Activated CD8-positive, alpha-beta T cell treated with anti-CD3 and anti-CD28 coated beads, Interleukin-2, amount 10 ng/mL, durations not matched to agents 7 days and 5 days (primary cell): ENCODE results near the gene DDX39A. TPM values are rescaled to one million over a fixed set of nuclear protein-coding genes. Genes with fewer than 3 reads are reported as not detected.
"Not testable (repeated sequence)": the region's sequence is repeated elsewhere in the genome, so short reads cannot be mapped to it uniquely, and the experiment has no call there.

ENCODE experiments used
- ATAC-seq: fragments of 150-1000 bp; cut with Tn5 transposase; one replicate; pipeline ENCODE4 v1.10.0; 2021; ENCODE audit warnings: moderate library complexity
- CTCF ChIA-PET: fragments of 350-600 bp; sonication (Branson Sonifier 250); formaldehyde crosslinking; loops from one replicate; lab custom pipeline; 2021; ENCODE audit warnings: antibody characterized with exemption; lab: Charles Lee
- POLR2A ChIA-PET: fragments of 350-600 bp; sonication (Branson Sonifier 250); formaldehyde crosslinking; loops from one replicate; lab custom pipeline; 2021; ENCODE audit warnings: antibody characterized with exemption; lab: Charles Lee
- DNase-seq: peaks from one replicate; pipeline ENCODE4 v3.0.0-alpha.2; 2020
- H3K27ac Mint-ChIP-seq: one replicate; pipeline ENCODE4 v1.8.0; 2021; ENCODE audit warnings: mild to moderate bottlenecking, mixed read lengths
- H3K27me3 Mint-ChIP-seq: one replicate; pipeline ENCODE4 v1.8.0; 2021; ENCODE audit warnings: low read depth, mixed read lengths
- H3K36me3 Mint-ChIP-seq: one replicate; pipeline ENCODE4 v1.8.0; 2021; ENCODE audit warnings: low read depth, mixed read lengths
- H3K4me1 Mint-ChIP-seq: one replicate; pipeline ENCODE4 v1.8.0; 2021; ENCODE audit warnings: low read depth, mixed read lengths
- H3K4me3 Mint-ChIP-seq: one replicate; pipeline ENCODE4 v1.8.0; 2021; ENCODE audit warnings: mild to moderate bottlenecking, mixed read lengths
- H3K9me3 Mint-ChIP-seq: one replicate; pipeline ENCODE4 v1.8.0; 2022; ENCODE audit warnings: mixed read lengths; ENCODE audit not compliant: insufficient read depth
- total RNA-seq, 2 experiments: library from RNA; stranded (reverse); gene quantifications; one replicate each; pipeline ENCODE4 v1.2.3, GENCODE V29; 2021

Gene DDX39A
- total RNA-seq, 2 experiments from 2014 or later = 309 to 313 TPM

GRCh38 chr19:14379294-14380065 lies 39.7 kb downstream of the DDX39A start:
- H3K4me3 Mint-ChIP-seq = peak overlapping the region; percentile 86
- H3K27me3 Mint-ChIP-seq = no peaks in the 10 kb centered on the region
- H3K36me3 Mint-ChIP-seq = peaks cover 26% of the 10 kb centered on the region
- ChIA-PET CTCF (interaction anchor here (0.6 to 7.4 kb wide), 8 partner anchors 10 to 518 kb away, joined by 3 to 135 read pairs (median 12); partner anchors contain the start of gene ASF1B), POLR2A (interaction anchor here (1.2 to 7.6 kb wide), 4 partner anchors 16 to 138 kb away, joined by 3 to 415 read pairs (median 32); no protein-coding TSS in a partner anchor)
- no peak for ATAC-seq
- DNase-seq = no peak
- H3K27ac Mint-ChIP-seq = peak overlapping the region; percentile 89
- no peaks in the 10 kb centered on the region for H3K9me3 Mint-ChIP-seq
- peaks cover 52% of the 10 kb centered on the region for H3K4me1 Mint-ChIP-seq

GRCh38 chr19:14378890-14379289 lies 40.3 kb downstream of the DDX39A start:
- no peaks in the 10 kb centered on the region for H3K27me3 Mint-ChIP-seq
- DNase-seq = no peak
- peaks cover 23% of the 10 kb centered on the region for H3K36me3 Mint-ChIP-seq
- no peak overlapping the region for H3K27ac Mint-ChIP-seq
- H3K4me1 Mint-ChIP-seq = peaks cover 53% of the 10 kb centered on the region
- CTCF ChIA-PET = interaction anchor here (0.8 to 1.3 kb wide), 2 partner anchors 13 to 17 kb away, joined by 3 to 5 read pairs; no protein-coding TSS in a partner anchor
- no peaks in the 10 kb centered on the region for H3K9me3 Mint-ChIP-seq
- no peak for ATAC-seq
- H3K4me3 Mint-ChIP-seq = no peak overlapping the region
- POLR2A ChIA-PET = interaction anchor here (7.6 kb wide), 1 partner anchor 15 kb away, joined by 415 read pairs; no protein-coding TSS in a partner anchor

GRCh38 chr19:14377883-14378328 lies 41.2 kb downstream of the DDX39A start:
- Mint-ChIP-seq H3K9me3 (no peaks in the 10 kb centered on the region), H3K36me3 (peaks cover 16% of the 10 kb centered on the region), H3K4me1 (peaks cover 57% of the 10 kb centered on the region), H3K4me3 (no peak overlapping the region), H3K27ac (peak overlapping the region; percentile 17), H3K27me3 (no peaks in the 10 kb centered on the region)
- CTCF ChIA-PET = interaction anchor here (1.3 kb wide), 1 partner anchor 12 kb away, joined by 3 read pairs; no protein-coding TSS in a partner anchor
- DNase-seq (no peak), ATAC-seq (no peak)
- POLR2A ChIA-PET = interaction anchor here (7.6 kb wide), 1 partner anchor 14 kb away, joined by 415 read pairs; no protein-coding TSS in a partner anchor

- CTCF ChIA-PET = interaction anchor here (1.0 to 2.9 kb wide), 7 partner anchors 11 to 105 kb away, joined by 3 to 17 read pairs (median 5); no protein-coding TSS in a partner anchor
These were observed 43.4 kb downstream of the DDX39A start for GRCh38 chr19:14375582-14376291.

GRCh38 chr19:14375055-14375581 lies 44.0 kb downstream of the DDX39A start:
- POLR2A ChIA-PET = interaction anchor here (0.6 to 2.6 kb wide), 11 partner anchors 9 to 1220 kb away, joined by 3 to 23 read pairs (median 4); partner anchors contain the start of genes DDX39A and DNAJB1
- ATAC-seq = peak; percentile 78
- Mint-ChIP-seq H3K36me3 (peaks cover 2% of the 10 kb centered on the region), H3K4me1 (peaks cover 70% of the 10 kb centered on the region), H3K4me3 (peak overlapping the region; percentile 69), H3K27me3 (no peaks in the 10 kb centered on the region), H3K9me3 (no peaks in the 10 kb centered on the region), H3K27ac (peak overlapping the region; percentile 98)
- CTCF ChIA-PET = interaction anchor here (1.0 to 2.9 kb wide), 7 partner anchors 11 to 105 kb away, joined by 3 to 17 read pairs (median 5); no protein-coding TSS in a partner anchor
- DNase-seq = peak; percentile 94

More at GRCh38 chr19:14375582-14376291, 43.4 kb downstream of the DDX39A start:
- Mint-ChIP-seq H3K9me3 (no peaks in the 10 kb centered on the region), H3K4me1 (peaks cover 72% of the 10 kb centered on the region), H3K36me3 (peaks cover 2% of the 10 kb centered on the region), H3K27ac (peak overlapping the region; percentile 98), H3K27me3 (no peaks in the 10 kb centered on the region), H3K4me3 (peak overlapping the region; percentile 69)
- no peak for ATAC-seq
- POLR2A ChIA-PET = interaction anchor here (0.6 to 2.6 kb wide), 9 partner anchors 8 to 1220 kb away, joined by 3 to 23 read pairs (median 5); partner anchors contain the start of gene DDX39A
- no peak for DNase-seq

- H3K27ac Mint-ChIP-seq = peak overlapping the region; percentile 98
- not testable (repeated sequence) for ATAC-seq, H3K27me3 Mint-ChIP-seq, H3K4me3 Mint-ChIP-seq, H3K9me3 Mint-ChIP-seq, H3K36me3 Mint-ChIP-seq, DNase-seq
- POLR2A ChIA-PET = interaction anchor here (0.9 to 2.6 kb wide), 6 partner anchors 8 to 1219 kb away, joined by 3 to 23 read pairs (median 9); partner anchors contain the start of gene DNAJB1
- H3K4me1 Mint-ChIP-seq = peaks cover 71% of the 10 kb centered on the region
- CTCF ChIA-PET = interaction anchor here (1.0 to 2.9 kb wide), 6 partner anchors 10 to 106 kb away, joined by 3 to 17 read pairs (median 5); no protein-coding TSS in a partner anchor
These were observed 44.8 kb downstream of the DDX39A start for GRCh38 chr19:14374313-14374712.

- H3K27ac Mint-ChIP-seq = peak overlapping the region; percentile 85
- peaks cover 70% of the 10 kb centered on the region for H3K4me1 Mint-ChIP-seq
- H3K36me3 Mint-ChIP-seq, H3K9me3 Mint-ChIP-seq, H3K27me3 Mint-ChIP-seq, DNase-seq, H3K4me3 Mint-ChIP-seq, ATAC-seq: not testable (repeated sequence)
- ChIA-PET POLR2A (interaction anchor here (0.7 to 18.3 kb wide), 3 partner anchors 9 to 236 kb away, joined by 3 to 415 read pairs (median 3); partner anchors contain the start of genes ADGRE5 and DDX39A), CTCF (interaction anchor here (0.9 kb wide), 1 partner anchor 11 kb away, joined by 4 read pairs; no protein-coding TSS in a partner anchor)
These were observed 46.6 kb downstream of the DDX39A start for GRCh38 chr19:14372384-14373077.

- ATAC-seq (no peak), DNase-seq (no peak)
- Mint-ChIP-seq H3K27ac (peak overlapping the region; percentile 99), H3K4me1 (peaks cover 82% of the 10 kb centered on the region), H3K27me3 (no peaks in the 10 kb centered on the region), H3K4me3 (peak overlapping the region; percentile 42), H3K36me3 (peaks cover 2% of the 10 kb centered on the region), H3K9me3 (no peaks in the 10 kb centered on the region)
- ChIA-PET CTCF (interaction anchor here (2.8 kb wide), 1 partner anchor 11 kb away, joined by 23 read pairs; the partner anchor contains the start of gene ADGRE5), POLR2A (interaction anchor here (0.7 to 18.3 kb wide), 2 partner anchors 10 to 235 kb away, joined by 3 to 415 read pairs; partner anchors contain the start of gene ADGRE5)
These were observed 47.8 kb downstream of the DDX39A start for GRCh38 chr19:14371301-14371821.

GRCh38 chr19:14370940-14371280 lies 48.2 kb downstream of the DDX39A start:
- Mint-ChIP-seq H3K27me3 (no peaks in the 10 kb centered on the region), H3K36me3 (peaks cover 2% of the 10 kb centered on the region)

More at GRCh38 chr19:14370940-14371280, 48.2 kb downstream of the DDX39A start:
- peak overlapping the region; percentile 79 for H3K4me3 Mint-ChIP-seq
- CTCF ChIA-PET = interaction anchor here (0.8 to 2.8 kb wide), 5 partner anchors 9 to 234 kb away, joined by 3 to 23 read pairs (median 4); partner anchors contain the start of genes ADGRE5 and ASF1B
- peak overlapping the region; percentile 99 for H3K27ac Mint-ChIP-seq
- no peak for ATAC-seq
- peaks cover 81% of the 10 kb centered on the region for H3K4me1 Mint-ChIP-seq
- no peaks in the 10 kb centered on the region for H3K9me3 Mint-ChIP-seq
- POLR2A ChIA-PET = interaction anchor here (0.5 to 18.3 kb wide), 4 partner anchors 11 to 1200 kb away, joined by 3 to 415 read pairs (median 8); partner anchors contain the start of gene ADGRE5
- no peak for DNase-seq
